GM18951 (cell line): ENCODE measurements around the gene KHDC3L.

Experiments used
- POLR2A ChIP-seq: IDR thresholded peaks from 4 replicates; pipeline ENCODE4 v1.6.1; 2011; ENCODE audit warnings: mild to moderate bottlenecking; ENCODE audit not compliant: insufficient read length, insufficient read depth; ENCODE audit errors: extremely low read depth
- in situ Hi-C: fragments of 300-500 bp; cut with MboI; formaldehyde crosslinking; loops from one replicate; pipeline ENCODE4 v1.12.0; 2022; ENCODE audit warnings: low sequenced_read_pairs, mixed read lengths, inconsistent platforms; ENCODE audit not compliant: unreplicated experiment

KHDC3L gene, protein sequence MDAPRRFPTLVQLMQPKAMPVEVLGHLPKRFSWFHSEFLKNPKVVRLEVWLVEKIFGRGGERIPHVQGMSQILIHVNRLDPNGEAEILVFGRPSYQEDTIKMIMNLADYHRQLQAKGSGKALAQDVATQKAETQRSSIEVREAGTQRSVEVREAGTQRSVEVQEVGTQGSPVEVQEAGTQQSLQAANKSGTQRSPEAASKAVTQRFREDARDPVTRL

DNA sequence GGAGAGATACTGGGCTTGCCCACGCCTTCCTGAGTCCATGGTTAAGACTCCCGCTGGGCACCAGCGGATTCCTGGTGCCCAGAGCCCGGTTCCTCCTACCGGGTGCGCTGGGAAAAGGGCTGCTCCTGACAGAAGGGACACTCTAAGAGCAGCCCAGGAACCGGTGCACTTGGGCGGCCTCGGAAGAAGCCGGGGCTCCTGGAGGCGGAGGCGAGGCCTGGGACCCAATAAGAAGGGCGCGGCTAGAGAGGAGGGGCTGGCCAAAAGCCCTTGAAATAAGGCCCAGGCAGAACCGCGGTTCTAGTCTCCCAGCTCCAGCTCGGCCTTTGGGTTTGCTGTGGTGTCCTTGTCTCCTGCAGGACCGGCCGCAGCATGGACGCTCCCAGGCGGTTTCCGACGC is at the start of gene KHDC3L:
Gene KHDC3L (plus strand): TSS at position 301 of the 400 bp plus-strand sequence. CDS start 72 bp downstream, at position 373.
- in situ Hi-C loops: no loop called here
- no peak for TF ChIP-seq POLR2A

DNA sequence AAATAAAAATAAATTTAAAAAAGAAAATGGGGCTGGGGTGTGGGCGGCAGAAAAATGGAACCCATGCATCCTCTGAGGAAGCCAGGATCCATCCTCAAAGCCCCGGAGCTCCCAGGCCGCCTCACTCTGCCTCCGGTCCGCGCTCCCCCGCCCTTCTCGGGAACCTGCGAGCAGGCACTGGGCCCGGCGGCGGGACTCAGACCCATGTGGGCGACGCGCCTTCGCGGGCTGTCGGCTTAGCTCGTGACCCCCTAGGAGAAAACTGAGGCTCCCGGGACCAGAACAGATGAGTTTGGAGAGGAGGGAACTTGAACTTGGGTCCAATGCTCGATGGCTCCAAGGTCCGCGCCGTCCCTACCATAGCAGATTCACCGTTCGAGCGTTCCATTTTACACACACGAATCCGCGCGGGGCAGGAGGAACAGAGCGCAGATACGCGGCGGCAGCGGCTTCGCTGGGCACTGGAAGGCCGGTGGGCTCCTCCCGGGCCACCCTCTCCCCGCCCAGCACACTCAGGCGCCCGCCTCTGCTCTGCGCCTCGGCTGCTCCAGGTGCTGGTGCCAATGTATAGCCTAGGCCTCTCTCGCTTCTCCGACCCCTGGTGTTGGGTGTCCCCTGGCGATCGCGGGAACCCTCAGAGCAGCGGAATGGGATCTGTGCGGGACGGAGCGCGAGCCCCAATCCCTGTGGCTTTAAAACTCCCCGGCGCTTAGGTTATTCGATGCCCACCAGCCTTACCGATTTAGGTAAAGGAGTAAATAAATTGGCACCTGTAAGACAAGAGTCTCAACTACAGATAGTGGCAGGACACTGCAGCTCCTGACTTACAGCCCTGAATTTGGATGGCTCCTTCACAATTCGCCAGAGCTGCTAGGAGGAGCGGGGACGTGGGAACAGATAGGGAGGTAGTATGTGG is 47.6 kb upstream of the KHDC3L start:
- no peak for TF ChIP-seq POLR2A
- in situ Hi-C loops: no loop called here

GRCh38 chr6:73323323-73323722 is 39.1 kb upstream of the KHDC3L start:
- in situ Hi-C loops: loop anchor here (10.0 kb wide), 1 partner anchor 909 kb away; no protein-coding TSS in a partner anchor
- TF ChIP-seq POLR2A: no peak

GRCh38 chr6:73325656-73326055 is 36.8 kb upstream of the KHDC3L start:
- in situ Hi-C loops: loop anchor here (10.0 kb wide), 1 partner anchor 911 kb away; no protein-coding TSS in a partner anchor
- TF ChIP-seq POLR2A: no peak

DNA sequence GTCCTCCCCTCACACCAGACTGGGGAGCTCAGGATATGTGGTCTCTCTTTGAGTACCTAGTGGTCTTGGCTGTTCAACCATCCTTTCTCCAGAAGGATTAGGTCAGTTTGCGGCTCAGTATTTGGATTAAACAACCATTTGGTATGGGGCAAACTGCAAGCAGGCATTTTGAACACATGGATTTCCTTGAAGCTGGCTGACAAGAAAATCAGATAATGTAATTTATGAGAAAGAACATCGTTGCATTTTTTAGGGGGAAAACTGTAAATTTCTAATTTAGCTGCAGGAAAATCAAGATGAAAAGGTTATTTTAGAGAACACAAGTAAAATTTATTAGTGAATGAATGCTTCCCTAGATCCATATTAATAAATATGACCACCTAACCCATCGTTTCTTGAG is 33.7 kb upstream of the KHDC3L start:
- TF ChIP-seq POLR2A: no peak
- in situ Hi-C loops: loop anchor here (10.0 kb wide), 1 partner anchor 914 kb away; no protein-coding TSS in a partner anchor

DNA sequence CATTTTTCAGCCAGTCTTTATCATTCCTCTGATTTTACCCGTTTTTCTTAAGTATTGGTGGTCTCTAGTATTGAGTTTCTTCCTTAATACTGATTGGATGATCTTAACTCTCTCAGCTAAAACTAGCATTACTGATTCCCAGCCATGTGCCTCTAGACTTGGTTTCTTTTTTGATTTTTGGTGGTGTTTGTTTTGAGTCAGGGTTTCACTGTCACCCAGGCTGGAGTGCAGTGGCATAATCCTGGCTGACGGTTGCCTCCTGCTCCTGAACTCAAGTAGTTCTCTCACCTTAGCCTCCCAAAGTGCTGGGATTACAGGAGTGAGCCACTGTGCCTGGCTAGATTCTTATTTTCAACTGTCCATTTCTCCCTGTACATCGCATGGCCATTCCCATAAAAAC is 33.3 kb upstream of the KHDC3L start:
- TF ChIP-seq POLR2A: no peak
- in situ Hi-C loops: loop anchor here (10.0 kb wide), 1 partner anchor 914 kb away; no protein-coding TSS in a partner anchor

DNA sequence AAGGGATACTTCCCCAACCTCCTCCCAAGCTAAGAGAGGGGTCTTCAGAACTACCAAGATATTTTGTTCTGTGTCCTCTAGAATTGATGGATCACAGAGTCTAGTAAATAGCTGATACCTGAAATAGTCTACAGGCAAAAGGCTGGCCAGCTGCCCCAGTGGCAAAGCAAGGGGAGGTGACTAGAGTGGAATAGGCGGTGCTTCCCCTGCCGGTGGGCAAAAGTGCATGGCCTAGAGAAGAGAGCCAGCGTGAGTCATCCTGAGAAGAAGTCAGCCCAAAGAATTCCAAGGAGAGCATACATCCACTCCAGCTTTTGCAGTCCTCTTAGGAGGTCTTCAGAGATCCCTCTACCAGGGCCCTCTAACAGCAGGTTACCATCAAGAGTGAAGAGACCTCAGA is 23.1 kb upstream of the KHDC3L start:
- in situ Hi-C loops: no loop called here
- TF ChIP-seq POLR2A: no peak

DNA sequence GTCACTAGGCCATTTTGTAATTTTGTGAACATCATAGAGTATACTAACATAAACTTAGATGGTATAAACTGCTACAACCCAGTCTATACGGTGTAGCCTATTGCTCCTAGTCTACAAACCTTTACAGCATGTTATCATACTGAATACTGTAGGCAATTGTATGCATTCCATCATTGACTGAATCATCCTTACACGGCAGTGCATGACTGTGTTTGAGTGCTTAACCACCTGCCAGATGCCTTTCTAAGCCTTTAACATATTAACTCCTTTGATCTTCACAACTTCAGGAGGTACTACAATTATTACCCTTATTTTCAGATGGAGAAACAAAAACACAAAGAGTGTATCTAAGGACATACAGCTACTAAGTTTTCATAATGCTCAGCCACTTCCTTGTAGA is 22.4 kb upstream of the KHDC3L start:
- in situ Hi-C loops: no loop called here
- no peak for TF ChIP-seq POLR2A

- no peak for TF ChIP-seq POLR2A
- in situ Hi-C loops: no loop called here
These were observed 21.1 kb upstream of the KHDC3L start for GRCh38 chr6:73341335-73341734.

DNA sequence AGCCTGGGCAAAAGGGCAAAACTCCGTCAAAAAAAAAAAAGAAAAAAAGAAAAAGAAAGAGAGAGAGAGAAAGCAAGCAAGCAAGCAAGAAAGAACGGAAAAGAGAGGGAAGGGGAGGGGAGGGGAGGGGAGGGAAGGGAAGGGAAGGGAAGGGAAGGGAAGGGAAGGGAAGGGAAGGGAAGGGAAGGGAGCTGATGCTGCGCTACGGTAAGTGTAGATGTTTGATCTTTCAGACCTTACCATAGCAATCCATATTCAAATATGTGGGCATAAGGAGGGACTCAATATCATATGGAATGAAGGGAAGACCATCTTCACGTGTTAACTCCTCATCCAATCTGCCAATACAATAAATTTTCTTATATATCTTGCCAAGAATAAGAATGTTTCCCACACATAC is 20.3 kb upstream of the KHDC3L start:
- no peak for TF ChIP-seq POLR2A
- in situ Hi-C loops: no loop called here

DNA sequence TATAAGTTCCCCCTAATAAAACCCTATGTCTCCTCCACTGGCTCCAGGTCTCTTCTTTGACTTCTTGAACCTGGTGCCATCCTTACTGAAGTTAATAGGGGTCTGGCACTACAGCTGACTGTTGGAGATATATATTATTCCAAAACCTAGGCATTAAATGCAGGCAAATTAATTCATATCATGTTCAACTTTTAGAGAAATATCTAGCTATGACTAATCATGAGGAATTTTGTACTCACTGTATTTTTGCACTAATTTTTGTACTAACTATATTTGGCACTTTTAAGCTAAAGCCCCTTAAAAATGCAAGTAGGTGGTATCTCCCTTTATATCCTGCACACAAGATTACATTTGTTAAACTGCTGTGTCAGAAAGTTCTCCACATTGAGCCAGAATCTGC is 19.3 kb upstream of the KHDC3L start:
- TF ChIP-seq POLR2A: no peak
- in situ Hi-C loops: no loop called here

GRCh38 chr6:73348550-73349204 is 13.8 kb upstream of the KHDC3L start:
- in situ Hi-C loops: no loop called here
- no peak for TF ChIP-seq POLR2A

GRCh38 chr6:73349311-73349710 is 13.1 kb upstream of the KHDC3L start:
- no peak for TF ChIP-seq POLR2A
- in situ Hi-C loops: no loop called here
